Stimulated activated CD8-positive, alpha-beta memory T cell treated with anti-CD3 and anti-CD28 coated beads, Interleukin-15, amount 100 ng/mL, for 4 hours (primary cell): ENCODE measurements around the gene CDK2AP2.
A peak's percentile ranks its signal among the peaks of the same experiment; 100 is the strongest.
"Not testable (repeated sequence)": the region's sequence is repeated elsewhere in the genome, so short reads cannot be mapped to it uniquely, and the experiment has no call there.

ENCODE experiments used
- DNase-seq, 2 donors: peaks; one replicate each; pipeline ENCODE4 v3.0.0-alpha.2; 2020; ENCODE audit warnings: low read depth in 2 of 2

CDK2AP2 gene

GRCh38 chr11:67466367-67466766 lies 41.6 kb downstream of the CDK2AP2 start:
- no peak for DNase-seq

GRCh38 chr11:67465530-67465929 lies 42.4 kb downstream of the CDK2AP2 start:
- not testable (repeated sequence) for DNase-seq

GRCh38 chr11:67465189-67465510 lies 42.8 kb downstream of the CDK2AP2 start:
- no peak for DNase-seq

GRCh38 chr11:67464411-67465188 lies 43.4 kb downstream of the CDK2AP2 start:
- DNase-seq, result peak; percentile 76 to 78

GRCh38 chr11:67463680-67464410 lies 44.1 kb downstream of the CDK2AP2 start:
- no peak for DNase-seq

GRCh38 chr11:67463186-67463585 lies 44.8 kb downstream of the CDK2AP2 start:
- no peak for DNase-seq

GRCh38 chr11:67458266-67458665 lies 49.7 kb downstream of the CDK2AP2 start:
- no peak for DNase-seq

- no peak for DNase-seq
These were observed 50.5 kb downstream of the CDK2AP2 start for GRCh38 chr11:67457453-67457852.
